ENCODE measurements around the gene KRTAP10-12. TPM values are rescaled to one million over a fixed set of nuclear protein-coding genes. Genes with fewer than 3 reads are reported as not detected.

Gene KRTAP10-12
- total RNA-seq, 4 donors from 2014 or later = not detected

DNA sequence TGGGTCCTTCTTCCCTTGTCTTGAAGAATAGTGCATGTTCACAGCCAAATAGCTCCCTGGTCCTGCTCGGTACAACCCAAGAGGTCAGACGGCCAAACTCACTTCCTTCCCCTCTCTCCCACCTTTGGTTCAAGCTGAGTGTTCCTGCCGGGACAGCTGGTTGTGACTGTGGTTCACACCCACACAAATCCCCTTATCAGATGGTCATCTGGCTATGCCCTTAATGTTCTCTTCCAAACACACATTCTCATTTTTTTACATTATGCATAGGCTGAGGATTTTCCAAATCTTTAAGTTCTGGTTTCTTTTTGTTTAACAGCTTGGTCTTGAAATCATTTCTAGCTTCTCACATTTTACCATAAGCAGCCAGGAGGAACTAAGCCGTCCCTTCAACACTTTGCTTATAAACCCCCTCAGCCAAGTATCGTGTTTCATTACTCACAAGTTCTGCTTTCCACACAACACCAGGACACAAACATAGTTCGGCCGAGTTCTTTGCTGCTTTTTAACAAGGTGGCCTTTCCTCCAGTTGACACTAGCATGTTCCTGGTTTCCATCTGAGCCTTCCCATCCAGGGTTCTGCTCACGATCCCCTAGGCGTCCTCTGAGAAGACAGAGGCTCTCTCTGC, 34.1 kb downstream of the KRTAP10-12 start:
- intact Hi-C loops (cut with DNase I; ENCODE audit: low total_unique reads) = no loop called here
- no peak for ATAC-seq
- H3K27me3 ChIP-seq = peaks cover 13 to 19% (median 16%) of the 10 kb centered on the region in 3 donors

DNA sequence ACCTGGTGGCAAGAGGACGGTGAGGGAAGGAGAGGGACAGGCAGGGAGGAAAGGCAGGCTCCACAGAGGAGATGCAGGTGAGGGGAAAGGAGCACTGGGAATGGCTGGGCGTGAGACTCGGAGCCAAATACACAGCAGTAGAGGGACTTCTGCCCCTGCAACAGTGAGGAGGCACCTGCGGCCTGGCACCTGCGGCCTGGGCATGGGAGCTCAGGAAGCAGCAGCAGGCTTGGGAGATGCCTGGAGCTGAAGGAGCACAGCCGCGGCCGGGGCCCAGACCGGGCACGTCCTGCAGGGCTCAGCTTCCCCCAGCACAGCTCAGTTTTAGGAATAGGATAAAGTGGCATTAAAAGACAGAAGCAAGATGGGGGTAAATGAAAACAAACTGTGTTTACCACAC, 35.3 kb downstream of the KRTAP10-12 start:
- intact Hi-C loops (cut with DNase I; ENCODE audit: low total_unique reads) = no loop called here
- no peak overlapping the region for H3K4me3 ChIP-seq
- H3K27me3 ChIP-seq = peaks cover 7 to 13% (median 7%) of the 10 kb centered on the region in 3 donors
- H3K36me3 ChIP-seq = no peaks in the 10 kb centered on the region
- in situ Hi-C loops (cut with MboI; ENCODE audit: low sequenced_read_pairs in 4 of 4) = no loop called here
- H3K27ac ChIP-seq = no peak overlapping the region
- TF ChIP-seq POLR2A (IDR thresholded peaks at IDR 0.05) (no peak), CTCF (IDR thresholded peaks at IDR 0.05 in 4 of 5, conservative IDR thresholded peaks at IDR 0.05 in 1 of 5) (no peak)
- H3K9me3 ChIP-seq = no peaks in the 10 kb centered on the region
- no peak for DNase-seq
- ATAC-seq = no peak
- H3K4me1 ChIP-seq = no peaks in the 10 kb centered on the region

More for the DNA sequence above, 34.1 kb downstream of the KRTAP10-12 start:
- DNase-seq = no peak
- TF ChIP-seq CTCF (IDR thresholded peaks at IDR 0.05 in 4 of 5, conservative IDR thresholded peaks at IDR 0.05 in 1 of 5) (no peak), POLR2A (IDR thresholded peaks at IDR 0.05) (no peak)
- in situ Hi-C loops (cut with MboI; ENCODE audit: low sequenced_read_pairs in 4 of 4) = no loop called here
- H3K4me1 ChIP-seq = no peaks in the 10 kb centered on the region
- H3K27ac ChIP-seq = no peak overlapping the region
- no peak overlapping the region for H3K4me3 ChIP-seq
- no peaks in the 10 kb centered on the region for H3K36me3 ChIP-seq
- H3K9me3 ChIP-seq = no peaks in the 10 kb centered on the region

DNA sequence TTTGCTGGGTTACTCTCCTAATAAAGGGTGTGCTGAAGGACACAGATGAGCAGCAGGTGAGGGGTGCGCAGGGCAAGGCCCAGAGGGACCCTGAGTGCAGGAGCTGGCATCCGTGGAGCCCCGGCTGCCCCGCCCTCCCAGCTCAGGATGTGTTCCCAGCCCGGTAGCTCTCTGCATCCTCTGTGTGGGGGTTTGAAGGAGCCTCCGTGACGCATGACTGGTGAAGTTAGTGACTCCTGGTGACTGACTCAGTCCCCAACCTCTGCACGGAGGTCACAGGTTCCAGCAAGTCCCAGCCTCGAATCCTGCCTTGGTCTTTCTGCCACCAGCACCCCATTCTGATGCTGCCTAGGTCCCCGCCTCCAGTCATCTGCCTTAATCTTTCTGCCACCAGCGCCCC, 36.0 kb downstream of the KRTAP10-12 start:
- intact Hi-C loops (cut with DNase I; ENCODE audit: low total_unique reads) = no loop called here
- ATAC-seq (no peak), DNase-seq (no peak)
- Histone ChIP-seq H3K27ac (no peak overlapping the region), H3K4me3 (no peak overlapping the region), H3K4me1 (no peaks in the 10 kb centered on the region), H3K9me3 (peaks cover 0 to 2% (median 0%) of the 10 kb centered on the region in 3 donors), H3K36me3 (no peaks in the 10 kb centered on the region), H3K27me3 (peaks cover 3 to 10% (median 4%) of the 10 kb centered on the region in 3 donors)
- TF ChIP-seq CTCF (IDR thresholded peaks at IDR 0.05 in 4 of 5, conservative IDR thresholded peaks at IDR 0.05 in 1 of 5) = no peak
- no peak for TF ChIP-seq POLR2A (IDR thresholded peaks at IDR 0.05)
- in situ Hi-C loops (cut with MboI; ENCODE audit: low sequenced_read_pairs in 4 of 4) = no loop called here

DNA sequence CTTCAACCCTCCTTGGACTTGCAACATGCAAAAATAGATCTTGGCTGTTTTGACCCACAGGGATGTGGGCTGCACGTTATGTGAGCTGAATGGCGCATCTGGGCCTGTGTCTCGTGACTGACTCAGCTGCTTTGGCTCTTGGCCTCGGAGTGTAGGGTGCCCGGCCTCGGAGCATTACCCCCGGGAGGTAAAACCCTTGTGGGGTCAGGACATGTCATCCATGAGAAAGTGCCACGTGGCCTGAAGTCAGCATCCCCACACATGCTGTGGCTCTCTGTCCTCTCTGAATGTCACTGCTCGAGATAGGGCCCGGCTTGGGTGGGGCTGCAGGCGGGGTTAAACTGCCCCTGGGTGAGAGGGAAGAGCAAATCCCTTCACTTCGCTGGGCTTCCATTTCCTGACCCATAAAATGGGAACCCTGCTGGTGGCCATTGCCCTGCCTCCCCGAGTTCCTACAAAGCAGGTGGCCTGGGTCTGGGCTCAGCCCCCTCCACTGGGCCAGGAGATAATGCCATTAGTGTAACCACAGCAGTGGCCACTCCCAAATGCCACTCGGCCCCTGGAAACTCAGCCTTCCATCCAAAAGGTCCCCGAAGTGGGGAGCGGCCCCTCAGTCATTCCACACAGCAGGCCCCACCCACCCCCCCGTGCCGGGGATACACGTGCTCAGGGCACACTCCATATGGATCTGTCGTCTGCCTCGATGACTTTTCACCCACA, 37.2 kb downstream of the KRTAP10-12 start:
- Histone ChIP-seq H3K4me1 (no peaks in the 10 kb centered on the region), H3K27me3 (peaks cover 3 to 10% (median 4%) of the 10 kb centered on the region in 3 donors), H3K27ac (no peak overlapping the region), H3K36me3 (no peaks in the 10 kb centered on the region), H3K9me3 (peaks cover 0 to 10% (median 2%) of the 10 kb centered on the region in 3 donors), H3K4me3 (no peak overlapping the region)
- TF ChIP-seq POLR2A (IDR thresholded peaks at IDR 0.05) (no peak), CTCF (IDR thresholded peaks at IDR 0.05 in 4 of 5, conservative IDR thresholded peaks at IDR 0.05 in 1 of 5) (no peak)
- DNase-seq (no peak), ATAC-seq (no peak)
- intact Hi-C loops (cut with DNase I; ENCODE audit: low total_unique reads) = no loop called here
- in situ Hi-C loops (cut with MboI; ENCODE audit: low sequenced_read_pairs in 4 of 4) = no loop called here
